Peyer's patch (tissue), 4 donors: ENCODE results near the gene TANGO6. TPM values are rescaled to one million over a fixed set of nuclear protein-coding genes. Genes with fewer than 3 reads are reported as not detected.

Source experiments
- DNase-seq, 3 donors: peaks; one replicate each; pipeline ENCODE4 v3.0.0-alpha.2; 2017 to 2019
- H3K27ac ChIP-seq, 4 donors: fragments of 200-600 bp; sonication (generic); one replicate each; pipeline ENCODE4 v1.5.1; 2016 to 2019
- H3K27me3 ChIP-seq, 2 donors: fragments of 200-600 bp; sonication (generic); one replicate each; pipeline ENCODE4 v1.5.1; 2019
- H3K36me3 ChIP-seq, 3 donors: fragments of 200-600 bp; sonication (generic); one replicate each; pipeline ENCODE4 v1.5.1; 2016 to 2019
- H3K4me1 ChIP-seq, 4 donors: fragments of 200-600 bp; sonication (generic); one replicate each; pipeline ENCODE4 v1.5.1; 2016 to 2019
- H3K4me3 ChIP-seq, 4 donors: fragments of 200-600 bp; sonication (generic); 1 replicate in 3 of 4; 2 replicates in 1 of 4; pipeline ENCODE4 v1.5.1; 2016 to 2019; ENCODE audit warnings: mild to moderate bottlenecking in 1 of 4
- H3K9me3 ChIP-seq, 4 donors: fragments of 200-600 bp; sonication (generic); one replicate each; pipeline ENCODE4 v1.5.1; 2016 to 2019; ENCODE audit warnings: mild to moderate bottlenecking in 1 of 4
- POLR2A ChIP-seq, 2 donors: fragments of 450-650 bp; IDR thresholded peaks; one replicate each; pipeline ENCODE4 v1.5.1; 2017; ENCODE audit warnings: antibody characterized with exemption in 2 of 2, mild to moderate bottlenecking in 2 of 2, moderate library complexity in 2 of 2
- total RNA-seq, 4 donors: library from RNA; depleted of rRNA; stranded (reverse); fragments of >200 nt; gene quantifications; one replicate each; pipeline ENCODE4 v1.1.0, GENCODE V29; 2016
- TF ChIP-seq, protein P1 (sequence below), 6 experiments: fragments of 450-650 bp in 4 of 6; fragments of 200-600 bp in 2 of 6; sonication (generic) in 1 of 6; IDR thresholded peaks; one replicate each; pipeline ENCODE4 v1.5.1; 2017 to 2019; ENCODE audit warnings: antibody characterized with exemption in 6 of 6, mild to moderate bottlenecking in 3 of 6, moderate library complexity in 1 of 6

TANGO6 gene
- total RNA-seq, 4 donors from 2014 or later = 9.2 to 44.6 (median 13.0) TPM

DNA sequence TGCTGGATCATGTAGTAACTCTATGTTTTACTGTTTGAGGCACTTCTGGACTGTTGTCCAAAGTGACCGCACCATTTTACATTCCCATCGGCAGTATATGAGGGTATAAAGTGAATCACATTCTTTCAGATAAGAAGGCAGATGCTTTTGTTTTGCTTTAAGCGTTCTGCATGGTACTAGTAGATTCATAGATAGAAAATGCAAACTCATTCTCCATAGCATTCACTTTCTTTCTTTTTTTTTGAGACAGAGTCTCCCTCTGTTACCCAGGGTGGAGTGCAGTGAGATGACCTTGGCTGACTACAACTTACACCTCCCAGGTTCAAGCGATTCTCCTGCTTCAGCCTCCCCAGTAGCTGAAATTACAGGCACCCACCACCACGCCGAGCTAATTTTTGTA is 40.4 kb downstream of the TANGO6 start:
- no peaks in the 10 kb centered on the region for H3K27me3 ChIP-seq
- TF ChIP-seq POLR2A (IDR thresholded peaks at IDR 0.05) = no peak
- TF ChIP-seq, protein P1, sequence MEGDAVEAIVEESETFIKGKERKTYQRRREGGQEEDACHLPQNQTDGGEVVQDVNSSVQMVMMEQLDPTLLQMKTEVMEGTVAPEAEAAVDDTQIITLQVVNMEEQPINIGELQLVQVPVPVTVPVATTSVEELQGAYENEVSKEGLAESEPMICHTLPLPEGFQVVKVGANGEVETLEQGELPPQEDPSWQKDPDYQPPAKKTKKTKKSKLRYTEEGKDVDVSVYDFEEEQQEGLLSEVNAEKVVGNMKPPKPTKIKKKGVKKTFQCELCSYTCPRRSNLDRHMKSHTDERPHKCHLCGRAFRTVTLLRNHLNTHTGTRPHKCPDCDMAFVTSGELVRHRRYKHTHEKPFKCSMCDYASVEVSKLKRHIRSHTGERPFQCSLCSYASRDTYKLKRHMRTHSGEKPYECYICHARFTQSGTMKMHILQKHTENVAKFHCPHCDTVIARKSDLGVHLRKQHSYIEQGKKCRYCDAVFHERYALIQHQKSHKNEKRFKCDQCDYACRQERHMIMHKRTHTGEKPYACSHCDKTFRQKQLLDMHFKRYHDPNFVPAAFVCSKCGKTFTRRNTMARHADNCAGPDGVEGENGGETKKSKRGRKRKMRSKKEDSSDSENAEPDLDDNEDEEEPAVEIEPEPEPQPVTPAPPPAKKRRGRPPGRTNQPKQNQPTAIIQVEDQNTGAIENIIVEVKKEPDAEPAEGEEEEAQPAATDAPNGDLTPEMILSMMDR (IDR thresholded peaks at IDR 0.05) = no peak

GRCh38 chr16:68884401-68884800 is 41.1 kb downstream of the TANGO6 start:
- H3K4me1 ChIP-seq = no peaks in the 10 kb centered on the region
- H3K36me3 ChIP-seq = peaks cover 0 to 17% (median 0%) of the 10 kb centered on the region in 3 donors
- no peak overlapping the region for H3K4me3 ChIP-seq
- no peaks in the 10 kb centered on the region for H3K9me3 ChIP-seq
- H3K27ac ChIP-seq = no peak overlapping the region
- no peaks in the 10 kb centered on the region for H3K27me3 ChIP-seq
- TF ChIP-seq, protein P1 (IDR thresholded peaks at IDR 0.05) = no peak
- no peak for TF ChIP-seq POLR2A (IDR thresholded peaks at IDR 0.05)
- no peak for DNase-seq

More for the DNA sequence above, 40.4 kb downstream of the TANGO6 start:
- Histone ChIP-seq H3K27ac (no peak overlapping the region), H3K4me1 (no peaks in the 10 kb centered on the region), H3K9me3 (no peaks in the 10 kb centered on the region), H3K4me3 (no peak overlapping the region), H3K36me3 (peaks cover 0 to 22% (median 0%) of the 10 kb centered on the region in 3 donors)
- no peak for DNase-seq

GRCh38 chr16:68884861-68885720 is 41.8 kb downstream of the TANGO6 start:
- DNase-seq = no peak
- no peaks in the 10 kb centered on the region for H3K27me3 ChIP-seq
- H3K9me3 ChIP-seq = no peaks in the 10 kb centered on the region
- no peak overlapping the region for H3K27ac ChIP-seq
- TF ChIP-seq, protein P1 (IDR thresholded peaks at IDR 0.05) = no peak
- TF ChIP-seq POLR2A (IDR thresholded peaks at IDR 0.05) = no peak
- no peaks in the 10 kb centered on the region for H3K4me1 ChIP-seq
- peaks cover 0 to 11% (median 0%) of the 10 kb centered on the region in 3 donors for H3K36me3 ChIP-seq
- no peak overlapping the region for H3K4me3 ChIP-seq

- no peak for TF ChIP-seq POLR2A (IDR thresholded peaks at IDR 0.05)
- TF ChIP-seq, protein P1 (IDR thresholded peaks at IDR 0.05) = no peak
- Histone ChIP-seq H3K4me3 (no peak overlapping the region), H3K9me3 (no peaks in the 10 kb centered on the region)
These were observed 43.8 kb downstream of the TANGO6 start for GRCh38 chr16:68887107-68887506.

DNA sequence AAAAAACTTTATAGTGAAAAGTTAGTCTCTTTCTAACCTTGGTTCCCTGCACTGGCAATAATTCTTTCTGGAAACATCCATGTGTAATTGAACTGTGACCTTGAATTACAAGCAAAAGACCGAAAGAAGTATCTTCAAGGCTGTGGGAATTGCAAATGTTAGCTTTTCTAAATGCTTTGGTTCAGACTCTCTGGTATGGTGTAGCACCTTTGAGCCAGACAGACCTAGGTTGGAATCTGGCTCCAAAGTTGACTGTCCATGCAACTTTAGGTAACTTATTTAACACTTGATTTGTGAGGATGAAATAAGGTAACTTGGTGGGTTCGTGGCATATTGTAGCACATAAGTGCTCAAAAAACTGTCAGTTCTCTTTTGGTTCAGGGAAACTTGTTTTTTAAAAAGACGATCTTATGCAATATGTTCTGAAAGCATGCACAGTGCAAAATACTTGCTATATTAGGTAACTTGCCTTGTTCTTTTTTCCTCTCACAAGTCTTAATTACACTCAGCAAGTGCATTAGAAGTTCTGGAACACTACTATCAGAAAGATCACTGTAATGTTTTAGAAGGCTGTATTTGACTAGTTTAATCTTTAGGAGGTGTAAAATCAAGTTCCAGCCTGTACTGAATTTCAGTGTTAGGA is 46.3 kb downstream of the TANGO6 start:
- no peak overlapping the region for H3K27ac ChIP-seq
- no peaks in the 10 kb centered on the region for H3K9me3 ChIP-seq
- no peak overlapping the region for H3K4me3 ChIP-seq
- no peaks in the 10 kb centered on the region for H3K36me3 ChIP-seq
- H3K4me1 ChIP-seq = no peaks in the 10 kb centered on the region
- DNase-seq = no peak
- H3K27me3 ChIP-seq = no peaks in the 10 kb centered on the region
- TF ChIP-seq, protein P1 (IDR thresholded peaks at IDR 0.05) = no peak
- TF ChIP-seq POLR2A (IDR thresholded peaks at IDR 0.05) = no peak

More at GRCh38 chr16:68887107-68887506, 43.8 kb downstream of the TANGO6 start:
- H3K27me3 ChIP-seq = no peaks in the 10 kb centered on the region
- no peak for DNase-seq
- no peaks in the 10 kb centered on the region for H3K4me1 ChIP-seq
- H3K27ac ChIP-seq = no peak overlapping the region
- H3K36me3 ChIP-seq = no peaks in the 10 kb centered on the region
